ENCODE measurements around the gene FCRL6. TPM values are rescaled to one million over a fixed set of nuclear protein-coding genes. Genes with fewer than 3 reads are reported as not detected.

The FCRL6 gene
- total RNA-seq, 4 donors from 2014 or later: 0.62 to 1.9 (median 0.94) TPM; not detected in 1

DNA sequence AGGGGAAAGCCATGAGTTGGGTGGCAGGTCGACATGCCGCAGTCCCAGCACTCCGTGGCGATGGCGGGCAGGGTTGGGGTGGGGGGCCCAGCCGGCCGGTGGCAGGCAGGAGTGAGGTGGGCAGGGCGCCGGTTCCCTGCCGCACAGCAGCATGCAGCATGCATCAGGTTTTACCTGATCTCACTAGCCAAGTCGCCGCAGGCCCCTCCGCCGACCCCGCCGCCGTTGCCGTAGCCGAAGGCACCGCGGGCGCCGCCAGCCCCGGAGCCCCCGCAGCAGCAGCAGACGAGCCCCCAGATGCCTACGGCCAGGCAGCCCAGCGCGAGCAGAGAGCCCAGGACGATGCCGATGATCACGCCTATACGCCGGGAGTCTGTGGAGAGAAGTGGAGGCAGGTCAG lies 53.5 kb downstream of the FCRL6 start:
- H3K4me1 ChIP-seq: peaks cover 0 to 26% (median 4%) of the 10 kb centered on the region in 3 donors
- H3K27me3 ChIP-seq: no peaks in the 10 kb centered on the region
- H3K36me3 ChIP-seq: no peaks in the 10 kb centered on the region
- 74% methylated on average over 13 of the region's 34 CpGs; no CpG with 5 or more reads in 1 of the 2 donors for WGBS, 2 donors (ENCODE audit: low coverage in 1 of 2)
- H3K27ac ChIP-seq: peak overlapping the region in 3 of 4 donors; percentile 96 to 97 (median 96)
- H3K4me3 ChIP-seq: peak overlapping the region in 1 of 2 donors; percentile 79
- no peak for TF ChIP-seq POLR2A (IDR thresholded peaks at IDR 0.05)
- TF ChIP-seq EP300 (IDR thresholded peaks at IDR 0.05): no peak
- TF ChIP-seq, protein P1, sequence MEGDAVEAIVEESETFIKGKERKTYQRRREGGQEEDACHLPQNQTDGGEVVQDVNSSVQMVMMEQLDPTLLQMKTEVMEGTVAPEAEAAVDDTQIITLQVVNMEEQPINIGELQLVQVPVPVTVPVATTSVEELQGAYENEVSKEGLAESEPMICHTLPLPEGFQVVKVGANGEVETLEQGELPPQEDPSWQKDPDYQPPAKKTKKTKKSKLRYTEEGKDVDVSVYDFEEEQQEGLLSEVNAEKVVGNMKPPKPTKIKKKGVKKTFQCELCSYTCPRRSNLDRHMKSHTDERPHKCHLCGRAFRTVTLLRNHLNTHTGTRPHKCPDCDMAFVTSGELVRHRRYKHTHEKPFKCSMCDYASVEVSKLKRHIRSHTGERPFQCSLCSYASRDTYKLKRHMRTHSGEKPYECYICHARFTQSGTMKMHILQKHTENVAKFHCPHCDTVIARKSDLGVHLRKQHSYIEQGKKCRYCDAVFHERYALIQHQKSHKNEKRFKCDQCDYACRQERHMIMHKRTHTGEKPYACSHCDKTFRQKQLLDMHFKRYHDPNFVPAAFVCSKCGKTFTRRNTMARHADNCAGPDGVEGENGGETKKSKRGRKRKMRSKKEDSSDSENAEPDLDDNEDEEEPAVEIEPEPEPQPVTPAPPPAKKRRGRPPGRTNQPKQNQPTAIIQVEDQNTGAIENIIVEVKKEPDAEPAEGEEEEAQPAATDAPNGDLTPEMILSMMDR (IDR thresholded peaks at IDR 0.05): no peak
- no peak for TF ChIP-seq POLR2AphosphoS5 (IDR thresholded peaks at IDR 0.05)
- ATAC-seq: no peak
- H3K9me3 ChIP-seq: no peaks in the 10 kb centered on the region

DNA sequence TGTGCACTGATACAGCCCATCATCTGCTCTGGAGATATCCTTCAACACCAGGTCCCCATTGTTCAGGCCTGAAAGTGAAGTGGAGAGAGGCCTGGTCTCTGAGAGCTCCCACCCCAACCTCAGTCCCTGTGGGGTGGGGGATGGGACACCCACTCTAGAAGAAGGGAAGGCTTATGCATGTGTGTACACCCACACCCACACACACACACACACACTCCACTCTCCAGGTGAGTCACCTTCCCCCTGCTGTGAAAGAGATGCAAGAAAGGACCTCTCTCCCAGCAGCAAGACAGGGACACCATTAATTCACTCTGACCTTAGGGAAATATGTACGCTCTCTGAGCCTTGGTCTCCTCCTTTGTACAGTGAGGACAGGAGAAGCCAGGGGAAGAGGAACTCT lies 54.4 kb downstream of the FCRL6 start:
- H3K27me3 ChIP-seq: no peaks in the 10 kb centered on the region
- peaks cover 0 to 26% (median 4%) of the 10 kb centered on the region in 3 donors for H3K4me1 ChIP-seq
- H3K36me3 ChIP-seq: no peaks in the 10 kb centered on the region
- TF ChIP-seq, protein P1 (IDR thresholded peaks at IDR 0.05): no peak
- TF ChIP-seq EP300 (IDR thresholded peaks at IDR 0.05) (no peak), POLR2A (IDR thresholded peaks at IDR 0.05) (no peak), POLR2AphosphoS5 (IDR thresholded peaks at IDR 0.05) (no peak)
- no peak for ATAC-seq
- H3K27ac ChIP-seq: peak overlapping the region in 1 of 4 donors; percentile 96
- H3K4me3 ChIP-seq: no peak overlapping the region
- no peaks in the 10 kb centered on the region for H3K9me3 ChIP-seq
- 80 to 100% methylated on average over 1 of the region's 1 CpG for WGBS, 2 donors (ENCODE audit: low coverage in 1 of 2)

DNA sequence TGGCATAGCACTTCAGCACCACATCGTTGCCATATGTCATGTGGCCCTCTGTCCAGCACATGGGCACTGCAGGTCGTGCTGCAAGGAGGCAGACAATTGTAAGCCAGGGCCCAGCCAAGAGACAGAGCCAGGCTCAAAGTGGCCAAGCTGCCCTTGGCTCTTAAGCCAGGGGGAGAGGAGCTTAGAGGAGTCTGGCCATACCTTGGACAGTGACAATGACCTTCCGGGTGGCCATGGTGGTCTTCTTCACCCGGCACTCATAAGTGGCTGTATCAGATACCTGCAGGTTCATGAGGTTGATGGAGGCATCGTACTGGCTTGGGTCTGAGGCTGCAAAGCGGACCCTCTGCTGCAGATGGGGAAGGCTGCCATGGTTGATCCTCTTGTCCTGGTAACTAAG lies 55.7 kb downstream of the FCRL6 start:
- 100% methylated on average over 1 to 2 of the region's 6 CpGs for WGBS, 2 donors (ENCODE audit: low coverage in 1 of 2)

DNA sequence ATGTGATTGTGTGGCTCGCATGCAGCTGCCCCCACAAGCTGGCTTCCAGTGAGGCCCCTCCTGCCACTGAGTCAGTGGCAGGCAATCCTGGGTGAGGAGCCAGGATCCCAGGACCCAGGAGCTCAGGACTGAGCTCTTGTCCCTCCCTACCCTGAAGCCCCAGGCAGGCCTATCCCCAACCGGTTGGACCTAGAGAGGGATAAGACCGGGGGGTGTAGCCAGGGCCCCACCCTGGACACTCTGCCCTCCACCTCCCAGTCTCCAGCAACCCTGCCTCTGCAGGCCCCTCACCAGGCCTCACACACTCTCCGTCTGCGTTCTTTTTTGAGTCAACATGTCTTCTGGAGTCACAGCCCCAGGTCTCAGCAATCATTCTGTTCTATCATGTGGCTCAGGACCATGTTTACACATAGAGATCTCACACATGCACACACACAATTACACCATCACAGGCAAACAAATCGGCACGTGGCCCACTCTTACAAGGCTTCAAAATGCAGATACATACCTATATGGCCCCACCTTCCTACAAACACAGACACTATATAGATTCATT lies 57.7 kb downstream of the FCRL6 start:
- no peak overlapping the region for H3K4me3 ChIP-seq
- TF ChIP-seq POLR2AphosphoS5 (IDR thresholded peaks at IDR 0.05): no peak
- no peak for TF ChIP-seq EP300 (IDR thresholded peaks at IDR 0.05)
- TF ChIP-seq POLR2A (IDR thresholded peaks at IDR 0.05): no peak
- TF ChIP-seq, protein P1 (IDR thresholded peaks at IDR 0.05): no peak
- H3K27me3 ChIP-seq: no peaks in the 10 kb centered on the region
- H3K27ac ChIP-seq: no peak overlapping the region
- 56 to 69% methylated on average over 3 to 6 of the region's 7 CpGs for WGBS, 2 donors (ENCODE audit: low coverage in 1 of 2)
- H3K9me3 ChIP-seq: no peaks in the 10 kb centered on the region
- H3K4me1 ChIP-seq: peaks cover 0 to 14% (median 4%) of the 10 kb centered on the region in 3 donors
- no peak for ATAC-seq
- H3K36me3 ChIP-seq: no peaks in the 10 kb centered on the region

More for the DNA sequence above, 55.7 kb downstream of the FCRL6 start:
- no peak overlapping the region for H3K4me3 ChIP-seq
- ATAC-seq: no peak
- H3K27ac ChIP-seq: no peak overlapping the region
- peaks cover 0 to 26% (median 4%) of the 10 kb centered on the region in 3 donors for H3K4me1 ChIP-seq
- H3K9me3 ChIP-seq: no peaks in the 10 kb centered on the region
- TF ChIP-seq POLR2AphosphoS5 (IDR thresholded peaks at IDR 0.05) (no peak), POLR2A (IDR thresholded peaks at IDR 0.05) (no peak), EP300 (IDR thresholded peaks at IDR 0.05) (no peak)
- TF ChIP-seq, protein P1 (IDR thresholded peaks at IDR 0.05): no peak
- no peaks in the 10 kb centered on the region for H3K36me3 ChIP-seq
- no peaks in the 10 kb centered on the region for H3K27me3 ChIP-seq

DNA sequence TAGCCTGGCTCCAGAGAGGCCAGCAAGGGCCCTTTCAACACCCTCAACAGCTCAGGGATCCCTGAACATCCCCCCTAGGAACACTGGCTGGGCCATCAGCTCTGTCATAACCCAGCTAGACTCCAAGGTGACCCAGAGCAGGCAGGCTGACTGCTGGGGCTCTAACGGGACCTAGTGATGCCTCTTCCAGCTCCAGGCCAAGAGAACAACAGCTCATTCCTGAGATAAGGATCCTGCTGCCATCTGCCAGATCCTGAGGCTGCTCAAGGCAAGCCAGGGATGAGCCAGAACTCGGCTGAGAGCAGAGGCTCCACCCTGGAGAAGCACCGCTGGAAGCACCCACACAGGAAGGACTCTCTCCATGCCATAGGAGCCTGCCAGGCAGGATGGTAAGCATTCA lies 58.3 kb downstream of the FCRL6 start:
- Histone ChIP-seq H3K4me1 (peaks cover 0 to 8% (median 0%) of the 10 kb centered on the region in 3 donors), H3K9me3 (no peaks in the 10 kb centered on the region), H3K36me3 (no peaks in the 10 kb centered on the region), H3K4me3 (no peak overlapping the region), H3K27ac (no peak overlapping the region), H3K27me3 (no peaks in the 10 kb centered on the region)
- no peak for ATAC-seq
- no peak for TF ChIP-seq POLR2AphosphoS5 (IDR thresholded peaks at IDR 0.05)
- TF ChIP-seq POLR2A (IDR thresholded peaks at IDR 0.05): no peak
- no peak for TF ChIP-seq EP300 (IDR thresholded peaks at IDR 0.05)
- TF ChIP-seq, protein P1 (IDR thresholded peaks at IDR 0.05): no peak
- 60 to 100% methylated on average over 1 of the region's 3 CpGs for WGBS, 2 donors (ENCODE audit: low coverage in 1 of 2)
